SK-N-SH treated with all-trans-retinoic acid at 6 μM for 48 hours (cell line): ENCODE results near the gene MACROD1.

Experiments used
- CSRNP3 ChIP-seq: fragments of 250-450 bp; sonication (Bioruptor Pico); IDR thresholded peaks from 2 replicates; pipeline ENCODE4 v1.5.1; 2021; ENCODE audit warnings: mild to moderate bottlenecking, moderate library complexity
- ISL1 ChIP-seq: fragments of 250-450 bp; sonication (Bioruptor Pico); IDR thresholded peaks from 2 replicates; pipeline ENCODE4 v2.1.2; 2022; ENCODE audit warnings: mild to moderate bottlenecking, moderate library complexity
- RARB ChIP-seq: fragments of 250-450 bp; sonication (Bioruptor Pico); IDR thresholded peaks from 2 replicates; pipeline ENCODE4 v1.8.0; 2021; ENCODE audit warnings: mild to moderate bottlenecking, moderate library complexity
- SNAI2 ChIP-seq: fragments of 250-450 bp; sonication (Bioruptor Pico); IDR thresholded peaks from 2 replicates; pipeline ENCODE4 v1.5.0; 2020; ENCODE audit warnings: mild to moderate bottlenecking, moderate library complexity
- ZC3H10 ChIP-seq: fragments of 250-450 bp; sonication (Bioruptor Pico); IDR thresholded peaks from 2 replicates; pipeline ENCODE4 v1.5.1; 2021; ENCODE audit warnings: mild to moderate bottlenecking, moderate library complexity
- ZNF565 ChIP-seq: fragments of 450-650 bp; formaldehyde crosslinking; conservative IDR thresholded peaks from 2 replicates; pipeline ENCODE4 v1.5.0; 2020; ENCODE audit warnings: low read depth, mild to moderate bottlenecking, moderate library complexity
- TF ChIP-seq, protein P1 (sequence below): fragments of 250-450 bp; sonication (Bioruptor Pico); IDR thresholded peaks from 2 replicates; pipeline ENCODE4 v1.5.1; 2020; ENCODE audit warnings: low read depth, mild to moderate bottlenecking, moderate library complexity

- TF ChIP-seq ZC3H10 (CRISPR knock-in tag) (no peak), CSRNP3 (CRISPR knock-in tag) (no peak), SNAI2 (CRISPR knock-in tag) (no peak), ZNF565 (CRISPR knock-in tag) (no peak), ISL1 (CRISPR knock-in tag) (no peak), RARB (CRISPR knock-in tag) (no peak)
- TF ChIP-seq, protein P1, sequence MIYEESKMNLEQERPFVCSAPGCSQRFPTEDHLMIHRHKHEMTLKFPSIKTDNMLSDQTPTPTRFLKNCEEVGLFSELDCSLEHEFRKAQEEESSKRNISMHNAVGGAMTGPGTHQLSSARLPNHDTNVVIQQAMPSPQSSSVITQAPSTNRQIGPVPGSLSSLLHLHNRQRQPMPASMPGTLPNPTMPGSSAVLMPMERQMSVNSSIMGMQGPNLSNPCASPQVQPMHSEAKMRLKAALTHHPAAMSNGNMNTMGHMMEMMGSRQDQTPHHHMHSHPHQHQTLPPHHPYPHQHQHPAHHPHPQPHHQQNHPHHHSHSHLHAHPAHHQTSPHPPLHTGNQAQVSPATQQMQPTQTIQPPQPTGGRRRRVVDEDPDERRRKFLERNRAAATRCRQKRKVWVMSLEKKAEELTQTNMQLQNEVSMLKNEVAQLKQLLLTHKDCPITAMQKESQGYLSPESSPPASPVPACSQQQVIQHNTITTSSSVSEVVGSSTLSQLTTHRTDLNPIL = no peak
Measured at GRCh38 chr11:64056861-64057260, 109.1 kb downstream of the MACROD1 start.
